HL-60/S4 (cell line): ENCODE measurements around the gene CEMIP.

ENCODE experiments used
- in situ Hi-C: fragments of 300-500 bp; cut with MboI; formaldehyde crosslinking; loops from 2 replicates; pipeline ENCODE4 v1.14.3; 2022; ENCODE audit warnings: low sequenced_read_pairs

The CEMIP gene

GRCh38 chr15:80754014-80754413 lies 25.2 kb upstream of the CEMIP start:
- in situ Hi-C loops: loop anchor here (25.0 kb wide), 1 partner anchor 292 kb away; no protein-coding TSS in a partner anchor

GRCh38 chr15:80755885-80756284 lies 23.3 kb upstream of the CEMIP start:
- in situ Hi-C loops: loop anchor here (25.0 kb wide), 1 partner anchor 294 kb away; no protein-coding TSS in a partner anchor

GRCh38 chr15:80758130-80758745 lies 20.9 kb upstream of the CEMIP start:
- in situ Hi-C loops: loop anchor here (25.0 kb wide), 1 partner anchor 296 kb away; no protein-coding TSS in a partner anchor

GRCh38 chr15:80760960-80761359 lies 18.2 kb upstream of the CEMIP start:
- in situ Hi-C loops: loop anchor here (25.0 kb wide), 1 partner anchor 299 kb away; no protein-coding TSS in a partner anchor

- in situ Hi-C loops: loop anchor here (25.0 kb wide), 1 partner anchor 299 kb away; no protein-coding TSS in a partner anchor
Observed at GRCh38 chr15:80761754-80762153, 17.4 kb upstream of the CEMIP start.

GRCh38 chr15:80763235-80763634 lies 15.9 kb upstream of the CEMIP start:
- in situ Hi-C loops: loop anchor here (25.0 kb wide), 1 partner anchor 301 kb away; no protein-coding TSS in a partner anchor

- in situ Hi-C loops: loop anchor here (25.0 kb wide), 1 partner anchor 302 kb away; no protein-coding TSS in a partner anchor
Observed at GRCh38 chr15:80764535-80764934, 14.6 kb upstream of the CEMIP start.

- in situ Hi-C loops: loop anchor here (25.0 kb wide), 1 partner anchor 304 kb away; no protein-coding TSS in a partner anchor
Observed at GRCh38 chr15:80766275-80766674, 12.9 kb upstream of the CEMIP start.

- in situ Hi-C loops: loop anchor here (25.0 kb wide), 1 partner anchor 306 kb away; no protein-coding TSS in a partner anchor
Observed at GRCh38 chr15:80768158-80768557, 11.0 kb upstream of the CEMIP start.

GRCh38 chr15:80769153-80769828 lies 9.9 kb upstream of the CEMIP start:
- in situ Hi-C loops: loop anchor here (25.0 kb wide), 1 partner anchor 307 kb away; no protein-coding TSS in a partner anchor

GRCh38 chr15:80769829-80770705 lies 9.1 kb upstream of the CEMIP start:
- in situ Hi-C loops: loop anchor here (25.0 kb wide), 1 partner anchor 308 kb away; no protein-coding TSS in a partner anchor

GRCh38 chr15:80773122-80773551 lies 6.0 kb upstream of the CEMIP start:
- in situ Hi-C loops: loop anchor here (25.0 kb wide), 1 partner anchor 311 kb away; no protein-coding TSS in a partner anchor

GRCh38 chr15:80773792-80774352 lies 5.3 kb upstream of the CEMIP start:
- in situ Hi-C loops: loop anchor here (25.0 kb wide), 1 partner anchor 312 kb away; no protein-coding TSS in a partner anchor

GRCh38 chr15:80774486-80774885 lies 4.7 kb upstream of the CEMIP start:
- in situ Hi-C loops: loop anchor here (25.0 kb wide), 1 partner anchor 312 kb away; no protein-coding TSS in a partner anchor

- in situ Hi-C loops: no loop called here
Observed at GRCh38 chr15:80775338-80775737, 3.8 kb upstream of the CEMIP start.

GRCh38 chr15:80776420-80777045 lies 2.6 kb upstream of the CEMIP start:
- in situ Hi-C loops: no loop called here

GRCh38 chr15:80777137-80777536 lies 2.0 kb upstream of the CEMIP start:
- in situ Hi-C loops: no loop called here

GRCh38 chr15:80777826-80778620 lies 1.1 kb upstream of the CEMIP start:
- in situ Hi-C loops: no loop called here

- in situ Hi-C loops: no loop called here
Observed at GRCh38 chr15:80778621-80778963, 578 bp upstream of the CEMIP start.
